NCI-H1105 (cell line): ENCODE measurements around the gene RAC3.

Experiments used
- DNase-seq: peaks from one replicate; lab custom pipeline; 2025; lab: John Stamatoyannopoulos, UW

The RAC3 gene

DNA sequence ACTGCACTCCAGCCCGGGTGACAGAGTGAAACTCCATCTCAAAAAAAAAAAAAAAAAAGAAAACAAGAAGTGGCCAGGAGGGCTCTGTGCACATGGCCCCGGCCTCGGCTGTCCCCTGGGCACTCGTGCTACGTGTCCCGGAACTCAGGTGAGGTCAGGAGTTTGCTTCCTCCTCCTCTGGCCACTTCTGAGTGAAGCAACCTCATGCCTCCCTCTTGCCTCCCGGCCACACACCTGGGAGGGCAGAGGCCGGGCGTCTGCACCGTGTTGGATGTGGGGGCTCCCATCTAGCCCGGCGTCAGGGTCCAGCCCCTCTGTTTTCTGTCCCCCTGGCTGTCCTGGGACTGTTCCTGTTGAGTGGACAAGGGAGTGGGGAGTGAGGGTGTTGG is 31.9 kb upstream of the RAC3 start:
- DNase-seq = no peak

GRCh38 chr17:81999976-82000802 is 31.3 kb upstream of the RAC3 start:
- DNase-seq = no peak

DNA sequence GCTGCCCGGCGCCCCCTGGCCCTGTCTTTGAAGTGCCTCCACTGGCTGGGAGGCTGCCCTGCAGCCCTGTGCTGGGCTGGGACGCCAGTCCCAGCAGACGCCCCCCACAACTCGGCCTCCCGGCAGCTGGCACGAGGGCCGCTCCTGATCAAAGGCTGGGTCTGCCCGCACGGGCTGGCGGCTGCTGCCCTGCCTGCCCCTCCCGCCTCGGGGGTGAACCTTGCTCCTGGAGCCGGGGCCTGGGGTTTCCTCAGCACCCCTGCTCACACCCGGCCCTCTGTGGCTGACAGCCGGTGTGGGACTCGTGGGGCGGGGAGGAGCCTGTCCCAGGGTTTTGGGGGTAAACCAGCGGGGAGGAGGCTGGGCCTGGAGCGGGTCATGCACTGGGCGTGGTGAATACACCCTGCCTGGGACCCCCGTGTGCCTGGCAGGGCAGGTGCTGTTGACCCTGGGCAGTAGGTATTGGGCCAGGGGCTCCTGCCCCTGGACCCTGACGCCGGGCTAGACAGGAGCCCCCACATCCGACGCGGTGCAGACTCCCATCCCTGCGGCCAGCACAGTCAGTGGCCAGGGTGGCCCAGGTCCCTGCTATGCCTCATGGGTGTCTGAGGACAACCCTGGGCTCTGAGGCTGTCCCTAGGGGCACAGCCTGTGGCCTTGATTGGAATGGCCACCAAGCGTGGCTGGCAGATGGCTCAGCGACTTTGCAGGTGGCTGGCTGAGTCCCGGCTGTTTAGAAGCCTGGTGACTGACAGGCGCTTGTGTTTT is 30.5 kb upstream of the RAC3 start:
- DNase-seq = no peak

- DNase-seq = no peak
Observed at GRCh38 chr17:82001571-82002056, 29.9 kb upstream of the RAC3 start.

DNA sequence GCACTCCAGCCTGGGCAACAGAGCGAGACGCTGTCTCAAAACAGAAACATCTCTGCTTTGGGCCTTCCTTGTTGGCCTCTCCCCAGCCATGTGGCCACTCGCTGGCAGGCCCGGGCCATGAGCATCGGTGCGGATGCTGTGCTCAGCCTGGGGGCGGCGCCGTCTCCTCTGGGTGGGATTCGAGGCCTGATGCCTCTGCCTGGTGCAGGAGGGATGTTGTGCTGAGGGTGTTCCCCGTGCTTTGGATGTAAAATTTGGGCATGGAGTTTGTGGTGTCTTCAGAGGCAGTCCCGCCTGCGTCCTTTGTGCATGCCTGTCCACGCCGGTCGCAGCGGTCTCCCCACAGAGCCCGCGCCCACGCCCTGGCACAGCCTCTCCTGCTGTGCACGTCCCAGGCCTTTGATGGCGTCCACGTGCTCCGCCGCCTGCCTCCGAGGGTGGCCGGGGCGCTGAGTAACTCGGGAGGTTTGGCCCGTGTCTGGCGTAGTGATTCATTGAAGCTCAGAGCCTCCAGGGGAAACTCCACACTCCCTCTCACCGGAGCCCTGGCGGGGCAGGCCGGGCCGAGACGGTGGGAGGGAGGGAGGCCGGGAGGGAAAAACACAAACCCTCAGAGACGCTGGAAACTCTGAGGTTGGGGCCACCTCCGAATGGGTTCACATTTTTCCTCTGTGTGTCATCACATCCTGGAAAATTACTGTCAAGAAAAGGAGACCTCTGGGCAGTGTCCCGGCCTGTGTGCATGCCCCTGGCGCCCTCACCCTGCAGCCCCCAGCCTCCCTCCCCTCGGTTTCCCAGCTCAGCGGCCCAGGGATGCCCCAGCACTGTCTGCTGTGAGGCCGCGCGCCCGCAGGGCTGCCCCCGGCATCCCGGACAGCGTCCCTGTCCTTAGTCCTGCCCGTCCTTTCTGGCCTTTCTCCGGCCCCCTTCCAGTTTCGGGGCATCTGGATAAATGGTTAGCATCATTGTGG is 27.8 kb upstream of the RAC3 start:
- no peak for DNase-seq

DNA sequence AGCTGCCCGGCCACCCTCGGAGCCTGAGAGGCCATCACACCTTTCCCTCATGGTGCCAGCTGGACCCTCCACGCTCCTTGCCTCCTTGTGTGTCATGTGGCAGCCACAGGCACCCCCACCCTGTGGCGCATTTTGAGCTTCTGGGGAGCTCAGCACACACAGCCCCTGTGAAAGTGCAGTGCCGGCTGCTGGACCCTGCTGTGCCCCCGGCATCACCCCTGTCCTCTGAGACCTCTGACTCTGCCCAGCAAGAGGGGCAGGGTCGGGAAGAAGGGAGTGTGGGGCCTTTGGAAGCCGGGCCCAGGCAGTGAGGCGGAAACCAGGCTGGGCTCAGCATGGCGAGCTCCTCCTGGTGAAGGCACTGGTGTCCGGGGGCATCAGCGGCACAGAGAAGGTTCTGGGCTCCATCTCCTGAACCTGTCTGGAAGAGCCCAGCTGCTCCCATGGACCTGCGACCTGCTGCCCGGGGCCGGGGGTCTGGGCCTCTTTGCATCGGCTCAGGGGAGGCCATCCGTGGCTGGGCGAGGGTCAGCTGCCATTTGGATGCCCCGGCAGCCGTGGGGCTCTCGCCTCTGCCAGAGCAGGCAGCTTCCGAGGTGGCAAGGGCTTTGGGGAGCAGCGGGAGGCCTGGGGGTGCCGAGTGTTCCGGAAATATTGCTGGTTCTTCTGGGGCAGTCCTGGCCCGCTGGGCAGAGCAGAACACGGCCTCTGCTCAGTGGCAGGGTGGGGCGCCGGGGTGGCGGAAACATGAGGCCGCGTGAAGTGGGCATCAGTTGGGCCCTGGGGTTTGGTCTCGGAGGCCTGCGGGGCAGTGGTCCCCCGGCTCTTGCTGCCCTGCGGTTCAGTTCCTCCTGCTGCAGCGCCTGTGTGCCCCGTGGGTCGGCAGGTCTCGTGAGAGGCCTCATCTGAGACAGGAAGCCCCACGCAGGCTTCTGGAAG is 26.7 kb upstream of the RAC3 start:
- no peak for DNase-seq

DNA sequence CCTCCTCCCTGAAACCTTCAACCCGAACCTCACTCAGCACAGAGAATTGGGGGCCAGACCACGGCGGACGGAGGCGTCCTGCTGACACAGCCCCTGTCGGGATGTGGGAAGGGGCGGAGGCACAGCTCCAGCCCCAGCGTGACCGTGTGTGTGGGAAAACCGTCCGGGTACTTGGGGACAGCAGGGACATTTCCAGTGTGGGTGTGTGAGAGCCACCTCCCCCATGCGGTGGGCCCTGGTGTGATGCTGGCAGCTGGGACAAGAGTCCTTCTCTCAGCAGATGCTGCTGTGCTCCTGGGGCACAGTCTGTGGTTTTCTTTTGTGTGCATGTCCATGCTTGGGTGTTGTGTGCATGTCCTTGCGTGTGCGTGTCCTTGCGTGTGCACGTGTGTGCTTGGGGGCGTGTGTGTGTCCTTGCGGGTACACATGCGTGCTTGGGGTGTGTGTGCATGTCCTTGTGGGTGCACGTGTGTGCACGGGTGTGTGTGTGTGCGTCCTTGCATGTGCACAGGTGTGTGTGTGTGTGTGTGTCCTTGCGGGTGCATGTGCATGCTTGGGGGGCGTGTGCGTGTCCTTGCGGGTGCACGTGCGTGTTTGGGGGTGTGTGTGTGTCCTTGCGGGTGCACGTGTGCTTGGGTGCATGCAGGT is 25.7 kb upstream of the RAC3 start:
- no peak for DNase-seq

DNA sequence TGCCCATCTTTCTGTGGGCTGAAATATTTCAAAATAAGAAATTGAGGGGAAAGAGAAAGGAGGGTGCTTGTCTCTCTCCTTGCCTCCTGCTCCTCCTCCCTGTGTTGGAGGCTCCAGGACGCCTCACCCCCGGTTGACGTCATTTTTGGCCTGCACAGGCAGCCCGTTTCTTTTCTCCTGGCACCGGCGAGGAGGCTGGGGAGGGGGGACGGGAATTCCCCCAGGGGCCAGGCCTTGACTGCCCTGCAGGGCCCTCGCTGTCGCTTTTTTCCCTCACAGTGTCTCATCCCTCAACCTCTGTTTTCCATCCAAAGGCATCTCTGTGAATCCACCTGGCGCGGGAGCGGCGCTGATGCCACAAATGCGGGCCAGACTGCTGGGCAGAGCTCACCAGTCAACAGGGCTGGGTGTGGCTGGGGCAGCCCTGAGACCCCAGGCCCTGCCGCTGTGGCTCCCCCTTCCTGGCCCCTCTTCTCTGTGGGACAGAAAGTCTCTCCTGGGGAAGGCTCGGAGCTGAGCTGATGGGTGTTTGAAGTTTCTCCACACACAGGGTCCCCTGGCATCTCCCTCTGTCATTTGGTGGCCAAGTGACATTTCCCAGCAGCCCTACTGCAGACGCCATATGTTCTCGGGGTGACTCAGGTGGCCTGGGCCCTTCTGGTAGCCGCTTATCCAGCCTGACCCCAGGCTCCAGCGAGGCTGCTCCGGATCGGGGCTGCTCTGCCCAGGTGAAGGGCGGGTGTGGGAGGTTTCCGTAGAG is 24.8 kb upstream of the RAC3 start:
- no peak for DNase-seq

DNA sequence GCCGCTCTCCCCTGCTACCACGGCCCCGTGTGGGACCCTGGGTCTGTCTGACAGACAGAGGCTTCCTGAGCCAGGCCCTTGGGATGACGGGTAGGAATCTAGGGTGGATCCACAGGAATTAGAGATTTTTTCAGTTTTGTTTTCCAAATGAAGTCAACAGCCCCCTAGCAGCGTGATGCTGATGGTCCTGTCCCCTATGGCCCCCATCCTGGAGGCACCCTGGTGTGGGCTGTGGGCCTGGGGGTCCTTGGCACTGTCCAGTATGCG is 24.3 kb upstream of the RAC3 start:
- DNase-seq = no peak

- DNase-seq = no peak
Observed at GRCh38 chr17:82007495-82008257, 23.8 kb upstream of the RAC3 start.

DNA sequence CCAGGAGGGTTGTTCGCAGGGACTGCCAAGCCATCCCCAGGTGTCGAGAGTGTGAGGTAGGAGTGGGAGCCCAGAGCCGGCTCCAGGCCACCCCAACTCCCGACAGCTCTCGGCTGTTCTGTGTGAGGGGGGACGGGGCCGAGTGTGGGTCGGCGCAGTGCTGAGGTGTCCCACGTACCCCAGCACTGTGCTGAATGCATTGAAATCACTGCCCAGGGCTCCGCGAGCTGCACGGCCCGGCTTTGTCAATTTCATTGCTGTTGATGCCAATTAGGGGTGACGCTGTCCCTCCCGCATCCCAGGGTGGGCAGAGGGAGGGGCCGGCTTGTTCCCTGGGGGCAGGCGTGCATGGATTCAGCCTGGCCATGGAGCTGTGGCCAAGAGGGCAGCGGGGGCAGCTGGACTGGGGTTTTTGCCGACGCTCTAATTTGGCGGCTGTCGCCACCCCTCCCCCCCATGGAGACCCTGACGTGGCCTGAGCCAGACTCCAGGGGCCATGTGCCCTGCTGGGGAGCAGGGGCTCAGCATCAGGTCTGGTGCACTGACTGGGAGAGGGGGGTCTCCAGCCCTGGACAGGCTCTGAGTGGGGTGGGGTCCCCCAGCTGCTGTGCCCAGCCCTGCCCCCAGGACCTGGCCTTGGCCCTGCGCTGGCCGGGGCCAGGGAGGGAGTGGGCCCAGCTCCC is 23.1 kb upstream of the RAC3 start:
- DNase-seq = no peak

DNA sequence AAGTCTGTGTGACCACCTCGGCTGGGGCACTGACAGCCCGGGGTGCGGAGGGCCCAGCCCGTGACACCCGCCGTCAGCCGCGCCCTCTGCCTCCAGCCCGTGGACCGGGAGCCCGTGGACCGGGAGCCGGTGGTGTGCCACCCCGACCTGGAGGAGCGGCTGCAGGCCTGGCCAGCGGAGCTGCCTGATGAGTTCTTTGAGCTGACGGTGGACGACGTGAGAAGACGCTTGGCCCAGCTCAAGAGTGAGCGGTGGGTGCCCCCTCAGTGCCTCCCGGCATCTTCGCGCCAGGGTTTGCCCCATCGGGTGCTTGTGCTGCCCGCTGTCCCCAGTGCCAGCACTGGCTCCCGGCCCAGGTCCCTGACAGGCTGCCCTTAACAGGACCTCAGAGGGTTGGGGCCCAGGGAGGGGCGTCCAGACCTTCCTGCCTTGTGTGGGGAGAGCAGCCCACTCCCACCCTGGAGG is 22.5 kb upstream of the RAC3 start:
- no peak for DNase-seq

DNA sequence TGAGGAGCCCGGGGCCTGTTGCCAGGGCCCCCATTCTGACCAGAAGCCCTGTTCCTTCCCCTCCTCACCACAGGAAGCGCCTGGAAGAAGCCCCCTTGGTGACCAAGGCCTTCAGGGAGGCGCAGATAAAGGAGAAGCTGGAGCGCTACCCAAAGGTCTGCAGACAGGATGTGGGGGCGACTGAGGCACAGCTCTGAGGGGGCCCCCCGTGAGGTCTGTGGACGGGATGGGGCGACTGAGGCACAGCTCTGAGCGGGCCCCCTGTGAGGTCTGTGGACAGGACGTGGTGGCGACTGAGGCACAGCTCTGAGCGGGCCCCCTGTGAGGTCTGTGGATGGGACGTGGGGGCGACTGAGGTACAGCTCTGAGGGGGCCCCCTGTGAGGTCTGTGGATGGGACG is 22.1 kb upstream of the RAC3 start:
- no peak for DNase-seq

GRCh38 chr17:82010575-82011525 is 20.6 kb upstream of the RAC3 start:
- no peak for DNase-seq

DNA sequence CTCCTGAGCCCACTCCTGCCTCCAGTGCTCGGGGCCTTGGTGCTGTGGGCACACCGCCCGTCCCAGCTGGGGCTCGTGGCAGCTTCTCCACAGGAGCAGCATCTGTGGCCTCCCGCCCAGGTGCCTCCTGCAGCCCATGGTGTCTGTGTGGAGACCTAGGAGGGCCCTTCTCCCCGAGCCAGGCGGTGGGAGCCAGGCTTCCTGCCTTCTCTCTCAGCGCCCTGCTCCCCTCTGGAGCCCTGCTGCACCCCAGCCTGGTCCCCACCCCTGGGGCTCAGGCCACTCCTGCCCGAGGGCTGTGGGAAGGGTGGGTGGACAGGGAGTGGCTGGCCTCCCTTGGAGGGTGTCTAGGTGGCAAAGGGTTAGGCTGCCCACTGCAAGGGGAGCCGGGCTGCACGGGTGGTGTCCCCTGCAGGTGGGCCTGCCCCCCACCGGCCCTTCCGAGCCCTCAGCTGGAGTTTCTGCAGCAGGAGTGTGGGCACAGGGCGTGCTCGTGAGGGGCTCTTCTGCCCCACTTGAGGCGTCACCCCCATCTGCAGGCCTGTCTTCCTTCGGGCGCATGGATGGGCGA is 19.8 kb upstream of the RAC3 start:
- no peak for DNase-seq

GRCh38 chr17:82012261-82012639 is 19.2 kb upstream of the RAC3 start:
- no peak for DNase-seq
